OCI-LY3 (cell line): ENCODE data around the gene ATP6V1G2.

Source experiments
- H2AFZ ChIP-seq: fragments of 200-600, 300-600 bp; shearing (Covaris generic); 2 replicates; pipeline ENCODE4 v1.6.0; 2014; ENCODE audit warnings: antibody characterized with exemption, low read depth, low read length
- H3K27ac ChIP-seq: fragments of 200-600, 300-600 bp; sonication (generic); 2 replicates; pipeline ENCODE4 v1.5.1; 2014; ENCODE audit warnings: mild to moderate bottlenecking, low read length, moderate library complexity, mixed read lengths
- H3K27me3 ChIP-seq: fragments of 200-600, 300-600 bp; sonication (generic); 2 replicates; pipeline ENCODE4 v1.6.1; 2014; ENCODE audit warnings: low read depth, low read length, mixed read lengths
- H3K36me3 ChIP-seq: fragments of 200-600, 300-600 bp; sonication (generic); replicated peaks from 2 replicates; pipeline ENCODE3; 2014; ENCODE audit warnings: low read depth, low read length, mixed read lengths
- H3K4me1 ChIP-seq: fragments of 300-600, 200-600 bp; sonication (generic); 2 replicates; pipeline ENCODE4 v1.6.1; 2014; ENCODE audit warnings: low read length, mixed read lengths
- H3K4me2 ChIP-seq: fragments of 200-600, 300-600 bp; sonication (generic); 2 replicates; pipeline ENCODE4 v1.6.1; 2014; ENCODE audit warnings: low read length, mixed read lengths
- H3K4me3 ChIP-seq: fragments of 300-600, 200-600 bp; sonication (generic); 2 replicates; pipeline ENCODE4 v1.5.1; 2014; ENCODE audit warnings: antibody characterized with exemption, mild to moderate bottlenecking, low read length, moderate library complexity
- H3K79me2 ChIP-seq: fragments of 300-600, 200-600 bp; shearing (Covaris generic); 2 replicates; pipeline ENCODE4 v1.6.1; 2014; ENCODE audit warnings: mild to moderate bottlenecking, low read length, mixed read lengths
- H3K9ac ChIP-seq: fragments of 300-600, 200-600 bp; shearing (Covaris generic); 2 replicates; pipeline ENCODE4 v1.6.0; 2014; ENCODE audit warnings: mild to moderate bottlenecking, low read length, moderate library complexity
- H3K9me3 ChIP-seq: fragments of 200-600, 300-600 bp; shearing (Covaris generic); 2 replicates; pipeline ENCODE4 v1.6.1; 2014; ENCODE audit warnings: low read length, mixed read lengths; ENCODE audit not compliant: insufficient read depth
- H4K20me1 ChIP-seq: fragments of 200-600, 300-600 bp; sonication (generic); 2 replicates; pipeline ENCODE4 v1.6.1; 2016; ENCODE audit warnings: low read length, mixed read lengths; ENCODE audit not compliant: insufficient read depth
- EZH2phosphoT487 ChIP-seq: fragments of 200-600 bp; shearing (Covaris generic); IDR thresholded peaks from 2 replicates; pipeline ENCODE4 v1.6.1; 2018; ENCODE audit warnings: antibody characterized with exemption, mixed run types, low read depth
- TF ChIP-seq, protein P1 (sequence below): fragments of 200-600, 300-600 bp; sonication (generic); IDR thresholded peaks from 2 replicates; pipeline ENCODE4 v1.5.1; 2014; ENCODE audit warnings: antibody characterized with exemption, low read length, low read depth

The ATP6V1G2 gene

GRCh38 chr6:31534521-31535040, 11.8 kb downstream of the ATP6V1G2 start:
- Histone ChIP-seq H2AFZ (no peak overlapping the region), H3K4me2 (no peak overlapping the region), H3K4me3 (no peak overlapping the region), H3K4me1 (peaks cover 7% of the 10 kb centered on the region), H3K9me3 (no peaks in the 10 kb centered on the region), H3K79me2 (peaks cover 49% of the 10 kb centered on the region), H3K27ac (no peak overlapping the region), H3K9ac (no peak overlapping the region), H3K27me3 (no peaks in the 10 kb centered on the region), H3K36me3 (peaks cover 58% of the 10 kb centered on the region), H4K20me1 (peaks cover 57% of the 10 kb centered on the region)
- TF ChIP-seq, protein P1, sequence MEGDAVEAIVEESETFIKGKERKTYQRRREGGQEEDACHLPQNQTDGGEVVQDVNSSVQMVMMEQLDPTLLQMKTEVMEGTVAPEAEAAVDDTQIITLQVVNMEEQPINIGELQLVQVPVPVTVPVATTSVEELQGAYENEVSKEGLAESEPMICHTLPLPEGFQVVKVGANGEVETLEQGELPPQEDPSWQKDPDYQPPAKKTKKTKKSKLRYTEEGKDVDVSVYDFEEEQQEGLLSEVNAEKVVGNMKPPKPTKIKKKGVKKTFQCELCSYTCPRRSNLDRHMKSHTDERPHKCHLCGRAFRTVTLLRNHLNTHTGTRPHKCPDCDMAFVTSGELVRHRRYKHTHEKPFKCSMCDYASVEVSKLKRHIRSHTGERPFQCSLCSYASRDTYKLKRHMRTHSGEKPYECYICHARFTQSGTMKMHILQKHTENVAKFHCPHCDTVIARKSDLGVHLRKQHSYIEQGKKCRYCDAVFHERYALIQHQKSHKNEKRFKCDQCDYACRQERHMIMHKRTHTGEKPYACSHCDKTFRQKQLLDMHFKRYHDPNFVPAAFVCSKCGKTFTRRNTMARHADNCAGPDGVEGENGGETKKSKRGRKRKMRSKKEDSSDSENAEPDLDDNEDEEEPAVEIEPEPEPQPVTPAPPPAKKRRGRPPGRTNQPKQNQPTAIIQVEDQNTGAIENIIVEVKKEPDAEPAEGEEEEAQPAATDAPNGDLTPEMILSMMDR: no peak
- no peak for TF ChIP-seq EZH2phosphoT487

GRCh38 chr6:31534011-31534410, 12.4 kb downstream of the ATP6V1G2 start:
- Histone ChIP-seq H3K27me3 (no peaks in the 10 kb centered on the region), H4K20me1 (peaks cover 54% of the 10 kb centered on the region), H3K36me3 (peaks cover 52% of the 10 kb centered on the region), H3K4me1 (peaks cover 1% of the 10 kb centered on the region), H3K4me3 (no peak overlapping the region), H3K9ac (no peak overlapping the region), H3K27ac (no peak overlapping the region), H3K4me2 (no peak overlapping the region), H3K79me2 (peaks cover 43% of the 10 kb centered on the region), H3K9me3 (no peaks in the 10 kb centered on the region), H2AFZ (no peak overlapping the region)
- no peak for TF ChIP-seq EZH2phosphoT487

- TF ChIP-seq, protein P1: no peak
- TF ChIP-seq EZH2phosphoT487: no peak
- H3K79me2 ChIP-seq: peaks cover 38% of the 10 kb centered on the region
Measured at GRCh38 chr6:31533455-31533841, 13.0 kb downstream of the ATP6V1G2 start.

GRCh38 chr6:31532644-31533454, 13.6 kb downstream of the ATP6V1G2 start:
- no peaks in the 10 kb centered on the region for H3K9me3 ChIP-seq
- H3K79me2 ChIP-seq: peaks cover 32% of the 10 kb centered on the region
- H4K20me1 ChIP-seq: peaks cover 46% of the 10 kb centered on the region
- H3K36me3 ChIP-seq: peaks cover 46% of the 10 kb centered on the region
- H3K4me1 ChIP-seq: no peaks in the 10 kb centered on the region
- H3K4me2 ChIP-seq: no peak overlapping the region
- H3K4me3 ChIP-seq: no peak overlapping the region
- no peak overlapping the region for H3K27ac ChIP-seq
- H2AFZ ChIP-seq: no peak overlapping the region
- H3K9ac ChIP-seq: no peak overlapping the region
- no peaks in the 10 kb centered on the region for H3K27me3 ChIP-seq
- no peak for TF ChIP-seq EZH2phosphoT487
- TF ChIP-seq, protein P1: no peak

More at GRCh38 chr6:31533455-31533841, 13.0 kb downstream of the ATP6V1G2 start:
- H3K4me1 ChIP-seq: no peaks in the 10 kb centered on the region
- no peak overlapping the region for H3K4me2 ChIP-seq
- peaks cover 49% of the 10 kb centered on the region for H4K20me1 ChIP-seq
- H3K27ac ChIP-seq: no peak overlapping the region
- no peak overlapping the region for H3K9ac ChIP-seq
- H3K36me3 ChIP-seq: peaks cover 47% of the 10 kb centered on the region
- no peak overlapping the region for H3K4me3 ChIP-seq
- no peaks in the 10 kb centered on the region for H3K27me3 ChIP-seq
- no peaks in the 10 kb centered on the region for H3K9me3 ChIP-seq
- H2AFZ ChIP-seq: no peak overlapping the region
